BLaER1 (cell line): Measurements from ENCODE around the gene ADAM17.
"Not testable (repeated sequence)": the region's sequence is repeated elsewhere in the genome, so short reads cannot be mapped to it uniquely, and the experiment has no call there.

ENCODE experiments used
- H3K27ac ChIP-seq: shearing (Covaris generic); formaldehyde crosslinking; 2 replicates; pipeline ENCODE4 v1.8.1; 2022
- H3K27me3 ChIP-seq: shearing (Covaris generic); formaldehyde crosslinking; 2 replicates; pipeline ENCODE4 v1.8.1; 2022
- H3K36me3 ChIP-seq: shearing (Covaris generic); formaldehyde crosslinking; 2 replicates; pipeline ENCODE4 v1.8.1; 2022
- H3K4me1 ChIP-seq: shearing (Covaris generic); formaldehyde crosslinking; 2 replicates; pipeline ENCODE4 v1.8.1; 2022
- H3K4me2 ChIP-seq: shearing (Covaris generic); formaldehyde crosslinking; 2 replicates; pipeline ENCODE4 v1.8.1; 2022
- H3K4me3 ChIP-seq: shearing (Covaris generic); formaldehyde crosslinking; 2 replicates; pipeline ENCODE4 v1.8.1; 2022
- H3K9ac ChIP-seq: shearing (Covaris generic); formaldehyde crosslinking; 2 replicates; pipeline ENCODE4 v1.8.1; 2022
- H3K9me3 ChIP-seq: shearing (Covaris generic); formaldehyde crosslinking; 2 replicates; pipeline ENCODE4 v1.8.1; 2022
- H4K20me1 ChIP-seq: shearing (Covaris generic); formaldehyde crosslinking; 2 replicates; pipeline ENCODE4 v1.8.1; 2022
- Cebpa-rat ChIP-seq: shearing (Covaris generic); IDR thresholded peaks from 2 replicates; pipeline ENCODE4 v1.8.1; 2022

ADAM17 gene

DNA sequence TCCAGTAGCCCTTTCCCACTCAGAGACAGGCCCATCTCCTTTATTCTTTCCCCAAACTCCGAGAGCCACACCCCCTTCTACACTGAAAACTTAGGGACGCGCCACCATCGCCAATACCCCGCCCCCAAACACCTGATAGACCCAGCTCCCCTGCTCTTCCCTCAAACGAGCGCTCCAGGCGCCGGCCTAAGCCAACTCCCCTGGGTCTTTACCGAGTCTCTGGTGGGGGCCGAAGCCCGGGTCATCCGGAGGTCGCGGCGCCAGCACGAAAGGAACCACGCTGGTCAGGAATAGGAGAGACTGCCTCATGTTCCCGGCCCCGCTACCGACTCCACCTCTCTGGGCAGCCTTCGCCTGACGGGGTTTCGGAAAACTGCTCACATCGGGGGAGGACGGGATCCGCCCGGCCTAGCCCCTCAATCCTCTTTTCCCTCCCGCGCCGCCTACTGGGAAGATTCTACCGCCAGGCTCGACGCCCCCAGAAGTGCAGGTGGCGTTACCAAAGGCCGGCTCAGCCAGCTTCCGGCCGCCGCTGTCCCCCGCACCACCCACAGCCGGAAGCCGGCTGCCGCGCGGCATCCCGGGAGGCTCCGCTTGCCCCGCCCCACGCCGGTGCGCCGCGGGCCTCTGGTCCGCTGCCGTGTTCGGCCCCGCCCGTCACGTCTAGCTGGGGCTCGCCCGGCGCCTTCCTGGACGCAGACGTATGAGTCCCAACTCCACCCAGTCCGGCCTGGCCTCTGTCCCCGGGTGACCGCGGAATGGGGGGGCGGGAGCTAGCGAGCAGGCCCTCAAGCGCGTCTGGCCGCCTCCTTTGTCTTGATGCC, at the start of gene ADAM17:
ADAM17 (minus strand) TSS at position 534 of the 824 bp plus-strand sequence; CDS start at position 309, 225 bp downstream.
- Histone ChIP-seq H3K27ac (peak within 1 kb of the TSS; percentile 98), H3K9me3 (no peaks in the 10 kb centered on the region), H4K20me1 (peaks cover 36% of the 10 kb centered on the region; the same call in 1 of the 2 replicates), H3K4me2 (peak within 1 kb of the TSS; percentile 91), H3K36me3 (peaks cover 7% of the 10 kb centered on the region; the same call in 1 of the 2 replicates), H3K4me3 (peak within 1 kb of the TSS; percentile 94), H3K27me3 (no peaks in the 10 kb centered on the region), H3K9ac (peak within 1 kb of the TSS; percentile 98), H3K4me1 (peaks cover 57% of the 10 kb centered on the region)
- no peak for TF ChIP-seq Cebpa-rat

DNA sequence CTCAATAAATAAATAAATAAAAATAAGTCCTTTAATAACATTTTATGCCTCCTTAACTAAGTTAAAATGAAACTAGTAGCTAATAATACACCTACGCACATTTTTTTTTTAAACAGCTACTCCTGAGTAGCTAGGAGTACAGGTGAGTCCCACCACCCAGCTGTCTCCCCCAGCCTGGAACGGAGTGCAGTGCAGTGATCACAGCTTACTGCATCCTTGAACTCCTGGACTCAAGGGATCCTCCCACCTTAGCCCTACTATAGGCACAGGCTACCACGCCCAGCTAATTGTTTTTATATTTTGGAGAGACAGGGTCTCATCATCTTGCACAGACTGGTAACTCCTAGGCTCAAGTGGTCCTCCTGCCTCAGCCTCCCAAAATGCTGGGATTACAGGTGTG, 46.8 kb upstream of the ADAM17 start:
- Histone ChIP-seq H4K20me1 (peaks cover 100% of the 10 kb centered on the region), H3K4me1 (peaks cover 4% of the 10 kb centered on the region), H3K36me3 (peaks cover 99% of the 10 kb centered on the region), H3K4me3 (peak overlapping the region; percentile 13; the same call in 1 of the 2 replicates), H3K9ac (no peak overlapping the region), H3K4me2 (no peak overlapping the region), H3K9me3 (peaks cover 91% of the 10 kb centered on the region), H3K27me3 (0 out of 2 replicates have a peak, but pooled peaks cover 5% of the 10 kb centered on the region), H3K27ac (no peak overlapping the region)
- TF ChIP-seq Cebpa-rat = no peak

DNA sequence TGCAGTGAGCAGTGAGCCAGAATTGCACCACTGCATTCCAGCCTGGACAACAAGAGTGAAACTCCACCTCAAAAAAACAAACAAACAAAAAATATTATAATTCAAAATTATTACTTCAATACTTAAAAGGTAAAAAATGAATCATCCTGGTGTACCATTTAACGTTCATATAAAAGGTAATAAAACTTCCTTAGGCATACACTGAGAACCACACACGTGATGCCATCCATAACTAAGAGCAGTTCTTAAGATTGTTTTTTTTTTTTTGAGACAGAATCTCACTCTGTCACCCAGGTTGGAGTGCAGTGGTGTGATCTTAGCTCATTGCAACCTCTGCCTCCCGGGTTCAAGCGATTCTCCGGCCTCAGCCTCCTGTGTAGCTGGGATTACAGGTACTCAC, 45.8 kb upstream of the ADAM17 start:
- H3K4me3 ChIP-seq = no peak overlapping the region
- TF ChIP-seq Cebpa-rat = no peak
- H3K4me2 ChIP-seq = no peak overlapping the region
- H3K4me1 ChIP-seq = peaks cover 12% of the 10 kb centered on the region
- no peak overlapping the region for H3K9ac ChIP-seq
- H3K27me3 ChIP-seq = 0 out of 2 replicates have a peak, but pooled peaks cover 5% of the 10 kb centered on the region
- H4K20me1 ChIP-seq = peaks cover 100% of the 10 kb centered on the region
- no peak overlapping the region for H3K27ac ChIP-seq
- H3K36me3 ChIP-seq = peaks cover 99% of the 10 kb centered on the region
- peaks cover 85% of the 10 kb centered on the region for H3K9me3 ChIP-seq

DNA sequence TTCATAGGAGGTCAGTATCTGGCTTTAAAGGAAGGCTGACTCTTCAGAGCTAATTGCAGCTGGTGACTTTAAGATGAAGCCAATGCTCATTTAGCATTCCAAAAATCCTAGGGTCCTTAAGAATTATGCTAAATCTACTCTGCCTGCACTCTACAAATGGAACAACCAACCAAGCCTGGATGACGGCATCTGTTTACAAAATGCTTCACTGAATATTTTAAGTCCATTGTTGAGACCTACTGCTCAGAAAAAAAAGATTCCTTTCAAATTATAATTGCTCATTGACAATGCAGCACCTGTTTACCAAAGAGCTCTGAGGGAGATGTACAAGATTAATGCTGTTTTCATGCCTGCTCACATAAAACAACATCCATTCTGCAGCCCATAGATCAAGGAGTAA, 43.8 kb upstream of the ADAM17 start:
- Histone ChIP-seq H3K4me1 (peaks cover 21% of the 10 kb centered on the region), H3K27me3 (0 out of 2 replicates have a peak, but pooled peaks cover 5% of the 10 kb centered on the region), H3K36me3 (peaks cover 94% of the 10 kb centered on the region), H3K9ac (no peak overlapping the region), H3K4me3 (no peak overlapping the region; the same call in 1 of the 2 replicates), H3K9me3 (peaks cover 65% of the 10 kb centered on the region), H3K4me2 (no peak overlapping the region), H4K20me1 (peaks cover 100% of the 10 kb centered on the region), H3K27ac (no peak overlapping the region)
- TF ChIP-seq Cebpa-rat = no peak

DNA sequence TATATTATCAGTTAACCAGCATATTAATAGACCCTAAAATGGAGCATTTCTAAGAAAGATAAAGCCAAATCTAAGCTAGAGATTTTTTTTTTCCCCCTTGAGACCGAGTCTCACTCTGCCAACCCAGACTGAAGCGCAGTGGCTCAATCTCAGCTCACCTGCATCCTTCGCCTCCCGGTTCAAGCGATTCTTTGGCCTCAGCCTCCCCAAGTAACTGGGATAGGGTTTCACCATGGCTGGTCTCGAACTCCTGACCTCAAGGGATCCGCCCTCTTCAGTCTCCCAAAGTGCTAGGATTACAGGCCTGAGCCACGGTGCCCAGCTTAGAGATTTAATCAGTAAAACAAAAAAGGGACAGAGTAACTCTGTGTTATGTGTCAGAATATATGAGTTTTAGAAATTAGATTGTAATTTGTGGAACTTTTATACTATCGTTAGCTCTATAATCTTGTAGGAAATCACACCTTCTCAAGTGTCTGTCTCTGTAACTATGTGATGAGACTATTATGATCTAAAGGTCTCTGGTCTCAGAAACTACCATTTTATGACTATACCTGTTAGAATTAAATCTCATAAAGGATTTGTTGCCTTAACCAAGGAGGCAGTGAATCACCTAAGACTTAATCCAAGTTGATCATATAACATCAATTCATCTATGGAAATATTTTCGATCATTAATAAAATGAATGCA, 41.1 kb upstream of the ADAM17 start:
- H3K27me3 ChIP-seq = 0 out of 2 replicates have a peak, but pooled peaks cover 5% of the 10 kb centered on the region
- H4K20me1 ChIP-seq = peaks cover 100% of the 10 kb centered on the region
- peaks cover 90% of the 10 kb centered on the region for H3K36me3 ChIP-seq
- peaks cover 39% of the 10 kb centered on the region for H3K9me3 ChIP-seq
- H3K4me3 ChIP-seq = no peak overlapping the region
- no peak for TF ChIP-seq Cebpa-rat
- peaks cover 21% of the 10 kb centered on the region for H3K4me1 ChIP-seq
- peak overlapping the region; percentile 41 for H3K4me2 ChIP-seq
- H3K9ac ChIP-seq = no peak overlapping the region
- 0 out of 2 replicates have a peak overlapping the region, but pooled peaks have one; percentile 13 for H3K27ac ChIP-seq

DNA sequence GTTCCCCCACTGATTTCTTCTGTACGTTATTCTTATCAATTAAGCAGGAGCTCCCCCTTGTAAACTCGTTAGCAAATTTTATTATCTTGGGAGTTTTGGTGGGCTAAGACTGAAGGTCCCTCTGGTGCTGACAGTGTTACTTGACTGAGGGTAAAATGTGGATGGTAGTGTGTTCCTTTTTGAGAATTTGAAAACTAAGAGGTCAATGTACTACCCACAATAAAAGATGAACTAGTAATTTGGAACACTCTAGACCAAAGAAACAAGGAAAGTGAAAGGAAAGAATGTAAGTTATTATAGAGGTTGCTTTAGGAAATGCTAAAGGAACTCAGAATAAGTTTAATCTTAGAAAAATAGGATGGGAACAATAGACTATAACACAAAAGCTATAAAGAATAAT, 40.1 kb upstream of the ADAM17 start:
- Histone ChIP-seq H3K9ac (no peak overlapping the region), H3K4me2 (no peak overlapping the region), H3K4me1 (peaks cover 21% of the 10 kb centered on the region), H3K27me3 (0 out of 2 replicates have a peak, but pooled peaks cover 5% of the 10 kb centered on the region), H3K9me3 (peaks cover 29% of the 10 kb centered on the region), H3K36me3 (peaks cover 90% of the 10 kb centered on the region), H4K20me1 (peaks cover 100% of the 10 kb centered on the region), H3K27ac (no peak overlapping the region), H3K4me3 (no peak overlapping the region)
- TF ChIP-seq Cebpa-rat = no peak

DNA sequence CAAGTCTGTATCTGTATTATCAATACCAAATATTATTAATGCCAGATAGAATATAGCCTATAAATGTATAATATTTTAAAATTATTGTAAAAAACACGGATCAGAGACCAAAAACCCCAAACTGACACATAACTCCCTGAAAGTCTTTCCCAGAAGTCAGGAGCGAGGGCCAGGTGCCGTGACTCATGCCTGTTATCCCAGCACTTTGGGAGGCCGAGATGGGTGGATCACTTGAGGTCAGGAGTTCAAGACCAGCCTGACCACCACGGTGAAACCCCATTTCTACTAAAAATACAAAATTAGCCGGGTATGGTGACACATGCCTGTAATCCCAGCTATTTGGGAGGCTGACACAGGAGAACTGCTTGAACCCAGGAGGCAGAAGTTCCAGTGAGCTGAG, 39.6 kb upstream of the ADAM17 start:
- H3K9ac ChIP-seq, H3K27ac ChIP-seq, H3K4me3 ChIP-seq, H3K27me3 ChIP-seq, H3K4me2 ChIP-seq: not testable (repeated sequence)
- Histone ChIP-seq H3K9me3 (peaks cover 24% of the 10 kb centered on the region), H3K36me3 (peaks cover 90% of the 10 kb centered on the region), H3K4me1 (peaks cover 21% of the 10 kb centered on the region), H4K20me1 (peaks cover 100% of the 10 kb centered on the region)

DNA sequence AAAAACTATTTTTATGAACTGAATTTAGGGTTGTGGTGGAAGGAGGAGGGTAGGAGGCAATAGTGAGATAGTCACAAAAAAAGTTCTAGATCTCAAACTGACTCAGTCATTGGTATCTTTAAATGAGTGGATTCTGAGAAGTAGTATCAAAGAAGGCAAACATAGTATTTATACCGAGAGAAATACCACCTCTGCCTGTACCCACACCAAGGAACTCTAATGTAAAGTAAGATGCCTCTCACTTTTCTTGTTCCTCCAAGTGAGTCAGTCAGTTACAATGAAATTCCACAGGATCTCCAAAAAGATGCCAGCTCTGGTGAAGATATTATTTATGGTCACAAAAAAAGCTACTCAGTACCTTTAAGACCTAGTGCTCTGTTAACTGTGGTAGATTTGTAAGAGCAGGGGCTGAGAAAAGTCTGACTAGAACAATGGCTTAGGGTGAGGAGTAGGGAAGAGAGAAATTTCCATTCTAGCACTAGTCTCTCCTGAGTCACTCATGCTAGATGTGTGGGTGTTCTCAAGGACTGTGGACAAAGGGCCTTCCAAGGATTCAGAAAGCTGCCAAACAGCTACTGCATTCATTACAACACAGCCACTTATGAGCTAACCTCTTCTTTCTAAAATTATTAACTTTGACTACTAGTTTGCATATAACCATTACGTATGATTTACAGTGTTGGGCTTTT, 38.9 kb upstream of the ADAM17 start:
- H3K36me3 ChIP-seq = peaks cover 90% of the 10 kb centered on the region

DNA sequence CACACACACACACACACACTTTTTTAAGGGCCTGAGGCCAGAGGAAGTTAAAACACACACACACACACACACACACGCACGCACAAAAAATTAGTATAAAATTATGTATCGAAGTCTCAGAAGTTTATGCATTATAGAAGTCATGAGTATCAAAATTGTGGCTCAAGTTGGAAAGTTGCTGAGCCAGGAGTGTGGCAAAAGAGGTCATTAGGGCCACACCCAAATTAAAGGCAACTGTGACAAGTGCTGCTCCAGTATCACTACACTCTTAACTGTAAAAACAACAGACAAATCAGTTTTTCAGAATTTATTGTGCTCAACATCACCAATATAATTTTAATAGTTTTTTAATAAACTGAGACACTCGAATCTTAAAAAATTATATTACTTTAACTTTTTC, 38.3 kb upstream of the ADAM17 start:
- Histone ChIP-seq H3K9me3 (peaks cover 11% of the 10 kb centered on the region), H3K36me3 (peaks cover 90% of the 10 kb centered on the region), H3K27ac (no peak overlapping the region), H3K4me2 (no peak overlapping the region), H3K27me3 (no peaks in the 10 kb centered on the region), H3K9ac (no peak overlapping the region), H3K4me3 (no peak overlapping the region), H4K20me1 (peaks cover 100% of the 10 kb centered on the region), H3K4me1 (peaks cover 21% of the 10 kb centered on the region)
- no peak for TF ChIP-seq Cebpa-rat

More for the DNA sequence above, 38.9 kb upstream of the ADAM17 start:
- H3K27me3 ChIP-seq = 0 out of 2 replicates have a peak, but pooled peaks cover 2% of the 10 kb centered on the region
- H3K4me2 ChIP-seq = no peak overlapping the region
- no peak for TF ChIP-seq Cebpa-rat
- H3K9me3 ChIP-seq = peaks cover 17% of the 10 kb centered on the region
- H4K20me1 ChIP-seq = peaks cover 100% of the 10 kb centered on the region
- no peak overlapping the region for H3K4me3 ChIP-seq
- peaks cover 21% of the 10 kb centered on the region for H3K4me1 ChIP-seq
- H3K27ac ChIP-seq = no peak overlapping the region
- H3K9ac ChIP-seq = no peak overlapping the region
